Activated naive CD8-positive, alpha-beta T cell (primary cell): Measurements from ENCODE around the gene SLC17A4.

ENCODE experiments used
- H3K27ac Mint-ChIP-seq: one replicate; pipeline ENCODE4 v1.8.0; 2021; ENCODE audit warnings: mixed read lengths
- H3K27me3 Mint-ChIP-seq: one replicate; pipeline ENCODE4 v1.8.0; 2021; ENCODE audit warnings: mixed read lengths
- H3K36me3 Mint-ChIP-seq: one replicate; pipeline ENCODE4 v1.8.0; 2021; ENCODE audit warnings: mixed read lengths
- H3K4me1 Mint-ChIP-seq: one replicate; pipeline ENCODE4 v1.8.0; 2021; ENCODE audit warnings: low read depth, mixed read lengths
- H3K4me3 Mint-ChIP-seq: one replicate; pipeline ENCODE4 v1.8.0; 2021; ENCODE audit warnings: mild to moderate bottlenecking, mixed read lengths
- H3K9me3 Mint-ChIP-seq: one replicate; pipeline ENCODE4 v1.8.0; 2021; ENCODE audit warnings: low read depth, mixed read lengths

The SLC17A4 gene, protein sequence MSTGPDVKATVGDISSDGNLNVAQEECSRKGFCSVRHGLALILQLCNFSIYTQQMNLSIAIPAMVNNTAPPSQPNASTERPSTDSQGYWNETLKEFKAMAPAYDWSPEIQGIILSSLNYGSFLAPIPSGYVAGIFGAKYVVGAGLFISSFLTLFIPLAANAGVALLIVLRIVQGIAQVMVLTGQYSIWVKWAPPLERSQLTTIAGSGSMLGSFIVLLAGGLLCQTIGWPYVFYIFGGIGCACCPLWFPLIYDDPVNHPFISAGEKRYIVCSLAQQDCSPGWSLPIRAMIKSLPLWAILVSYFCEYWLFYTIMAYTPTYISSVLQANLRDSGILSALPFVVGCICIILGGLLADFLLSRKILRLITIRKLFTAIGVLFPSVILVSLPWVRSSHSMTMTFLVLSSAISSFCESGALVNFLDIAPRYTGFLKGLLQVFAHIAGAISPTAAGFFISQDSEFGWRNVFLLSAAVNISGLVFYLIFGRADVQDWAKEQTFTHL

DNA sequence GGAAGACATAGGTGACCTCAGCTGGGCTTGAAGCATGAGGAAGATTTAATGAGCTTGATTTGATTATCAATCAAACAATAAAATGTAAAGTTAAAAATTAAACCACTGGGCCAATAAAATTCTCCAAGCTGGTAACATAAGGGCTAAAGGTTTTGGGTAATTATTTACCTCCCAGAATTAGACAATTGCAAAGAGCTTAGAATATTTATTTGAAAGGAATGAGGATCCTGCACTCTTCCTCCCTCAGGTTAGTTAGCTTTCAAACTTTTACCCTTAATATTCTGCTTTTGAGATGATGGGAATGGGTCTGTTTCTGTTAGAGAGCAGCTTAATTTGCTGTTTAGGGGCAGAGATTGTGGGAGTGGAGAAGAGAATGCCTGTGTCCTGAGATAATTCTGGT, at the start of gene SLC17A4:
Gene SLC17A4, plus strand, starts transcription at position 208 of the 400 bp plus-strand sequence. CDS start 7,221 bp downstream, outside the sequence.
- no peak within 1 kb of the TSS for H3K4me3 Mint-ChIP-seq
- no peaks in the 10 kb centered on the region for H3K9me3 Mint-ChIP-seq
- no peaks in the 10 kb centered on the region for H3K36me3 Mint-ChIP-seq
- peaks cover 4% of the 10 kb centered on the region for H3K27me3 Mint-ChIP-seq
- no peak within 1 kb of the TSS for H3K27ac Mint-ChIP-seq
- H3K4me1 Mint-ChIP-seq, result no peaks in the 10 kb centered on the region

DNA sequence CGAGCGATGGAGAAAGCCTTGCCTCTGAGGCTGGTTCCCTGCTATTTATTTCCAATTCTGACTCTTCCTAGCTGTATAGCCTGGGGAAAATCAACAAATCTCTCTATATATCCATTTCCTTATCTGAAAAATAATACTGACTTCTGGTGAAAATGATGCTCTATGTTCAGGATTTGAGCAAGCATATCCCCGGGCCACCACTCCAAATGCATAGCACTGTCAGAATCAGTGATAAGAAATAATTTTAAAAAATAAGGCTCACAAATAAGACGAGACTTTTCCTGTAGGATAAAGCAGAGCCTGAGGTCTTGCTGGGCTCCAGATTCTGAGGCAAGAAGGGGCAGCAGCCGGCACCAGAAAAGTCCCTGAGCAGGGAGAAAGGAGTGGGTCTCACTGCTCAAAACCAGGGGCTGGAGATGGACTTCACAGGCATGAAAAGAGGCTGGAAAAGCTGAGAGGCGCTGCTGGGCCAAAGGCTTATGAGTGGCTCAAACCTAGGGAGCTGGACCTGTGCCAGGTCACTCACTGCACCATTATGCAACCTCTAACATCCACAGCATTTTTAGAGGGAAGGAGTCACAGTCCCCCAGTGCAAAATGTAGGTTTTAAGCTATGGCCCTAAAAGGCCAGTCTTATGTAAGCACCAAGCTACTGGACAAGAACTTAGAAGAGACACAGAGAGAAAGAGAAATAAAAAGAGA, 48.1 kb upstream of the SLC17A4 start:
- no peaks in the 10 kb centered on the region for H3K4me1 Mint-ChIP-seq
- no peak overlapping the region for H3K4me3 Mint-ChIP-seq
- H3K36me3 Mint-ChIP-seq, result no peaks in the 10 kb centered on the region
- no peak overlapping the region for H3K27ac Mint-ChIP-seq
- peaks cover 9% of the 10 kb centered on the region for H3K27me3 Mint-ChIP-seq
- no peaks in the 10 kb centered on the region for H3K9me3 Mint-ChIP-seq

DNA sequence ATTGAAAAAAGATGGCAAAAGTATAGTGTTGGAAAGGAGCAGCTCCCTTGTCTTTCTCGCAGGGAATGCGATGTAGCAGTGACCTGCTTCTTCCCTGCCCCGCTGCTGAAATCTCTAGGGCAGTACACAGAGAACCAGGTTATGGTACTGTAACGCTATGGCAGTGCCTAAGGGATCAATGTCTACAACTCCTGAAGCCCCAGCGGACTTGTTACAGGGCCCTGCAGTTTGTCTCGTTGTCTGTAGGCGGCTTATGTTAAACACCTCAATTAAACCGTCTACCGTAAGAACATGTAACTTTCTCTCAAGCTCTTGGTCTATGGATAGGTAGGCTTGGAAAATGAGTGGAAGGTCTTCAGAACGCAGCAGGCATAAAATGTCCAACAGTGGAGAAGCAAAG, 44.8 kb upstream of the SLC17A4 start:
- Mint-ChIP-seq H3K36me3 (no peaks in the 10 kb centered on the region), H3K4me1 (no peaks in the 10 kb centered on the region), H3K9me3 (no peaks in the 10 kb centered on the region), H3K27ac (no peak overlapping the region), H3K4me3 (no peak overlapping the region), H3K27me3 (peaks cover 2% of the 10 kb centered on the region)

DNA sequence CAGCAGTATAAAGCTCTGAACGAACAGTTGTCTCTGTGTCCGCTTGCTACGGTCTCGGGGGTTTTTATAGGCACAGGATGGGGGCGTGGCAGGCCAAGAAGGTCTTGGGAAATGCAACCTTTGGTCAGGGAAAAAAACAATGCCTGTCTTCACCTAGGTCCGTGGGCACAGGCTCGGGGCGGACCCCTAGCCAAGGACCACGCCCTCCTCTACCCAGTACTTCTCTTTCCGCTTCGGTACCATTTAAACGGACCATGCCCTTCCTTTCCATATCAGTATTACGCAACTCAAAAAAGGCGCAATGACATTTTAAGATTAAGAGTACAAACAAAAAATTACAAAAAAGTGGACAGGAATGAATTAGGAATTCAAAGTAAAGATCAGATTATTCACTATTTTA, 44.3 kb upstream of the SLC17A4 start:
- H3K27me3 Mint-ChIP-seq, result peaks cover 2% of the 10 kb centered on the region
- no peaks in the 10 kb centered on the region for H3K36me3 Mint-ChIP-seq
- no peak overlapping the region for H3K4me3 Mint-ChIP-seq
- H3K27ac Mint-ChIP-seq, result no peak overlapping the region
- H3K9me3 Mint-ChIP-seq, result no peaks in the 10 kb centered on the region
- H3K4me1 Mint-ChIP-seq, result no peaks in the 10 kb centered on the region

DNA sequence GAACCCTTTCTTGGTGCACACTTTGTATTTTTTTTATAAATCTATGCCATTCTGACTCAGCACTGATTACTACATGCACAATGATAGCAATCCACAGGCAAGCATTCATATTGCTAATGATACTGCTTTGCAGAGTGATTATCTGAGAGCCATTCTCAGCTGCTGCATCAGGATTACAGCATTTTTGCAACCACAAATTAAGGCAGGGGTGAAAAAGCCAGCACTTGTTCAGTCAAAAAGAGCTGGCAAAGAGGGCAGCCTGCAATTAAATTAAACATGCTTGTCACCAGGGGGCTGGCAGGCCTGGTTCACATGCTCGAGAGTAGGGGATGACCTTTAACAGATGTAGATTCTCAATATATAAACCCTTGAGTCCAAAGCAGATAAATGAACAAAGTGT, 40.7 kb upstream of the SLC17A4 start:
- H3K9me3 Mint-ChIP-seq, result no peaks in the 10 kb centered on the region
- no peaks in the 10 kb centered on the region for H3K4me1 Mint-ChIP-seq
- peaks cover 1% of the 10 kb centered on the region for H3K27me3 Mint-ChIP-seq
- no peaks in the 10 kb centered on the region for H3K36me3 Mint-ChIP-seq
- no peak overlapping the region for H3K27ac Mint-ChIP-seq
- H3K4me3 Mint-ChIP-seq, result no peak overlapping the region

DNA sequence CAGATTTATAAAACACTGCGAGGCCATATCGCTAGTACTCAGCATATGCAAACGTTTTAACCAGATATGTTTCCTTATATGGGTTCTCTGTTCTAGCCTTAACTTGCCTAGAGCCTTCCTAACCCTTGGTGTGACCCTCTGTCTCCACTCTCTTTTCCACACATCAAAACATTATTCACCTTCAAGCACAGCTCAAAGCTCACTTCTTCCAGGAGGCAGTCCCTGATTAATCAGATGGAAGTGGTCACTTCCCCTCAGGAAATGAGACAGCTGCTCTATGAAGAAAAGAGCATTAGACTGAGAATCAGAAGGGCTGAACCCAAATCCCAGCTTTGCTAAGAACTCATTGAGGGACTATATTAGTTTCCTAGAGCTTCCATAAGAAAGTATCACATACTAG, 39.8 kb upstream of the SLC17A4 start:
- Mint-ChIP-seq H3K4me1 (no peaks in the 10 kb centered on the region), H3K27me3 (peaks cover 1% of the 10 kb centered on the region), H3K36me3 (no peaks in the 10 kb centered on the region), H3K4me3 (no peak overlapping the region), H3K9me3 (no peaks in the 10 kb centered on the region), H3K27ac (no peak overlapping the region)

DNA sequence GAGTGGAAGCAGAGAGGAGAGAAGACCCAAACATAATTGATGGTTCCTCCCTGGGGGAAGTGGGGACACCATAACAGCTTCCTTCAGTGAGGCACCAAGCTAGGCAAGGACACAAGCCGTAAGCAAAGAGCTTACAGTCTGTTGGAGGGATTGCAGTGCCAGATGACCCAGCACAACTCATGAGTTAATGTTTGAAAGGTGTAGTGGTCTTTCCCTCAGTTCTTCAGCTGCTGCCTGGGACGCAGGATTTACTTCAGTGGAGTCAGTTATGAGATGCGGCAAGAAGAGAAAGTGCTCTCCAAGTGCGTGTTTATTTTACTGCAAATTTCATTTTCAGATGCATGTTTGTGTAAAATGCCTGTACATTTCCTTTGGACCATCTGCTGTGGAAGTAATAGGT, 38.7 kb upstream of the SLC17A4 start:
- no peak overlapping the region for H3K4me3 Mint-ChIP-seq
- H3K27me3 Mint-ChIP-seq, result peaks cover 4% of the 10 kb centered on the region
- H3K9me3 Mint-ChIP-seq, result no peaks in the 10 kb centered on the region
- no peaks in the 10 kb centered on the region for H3K36me3 Mint-ChIP-seq
- H3K4me1 Mint-ChIP-seq, result no peaks in the 10 kb centered on the region
- no peak overlapping the region for H3K27ac Mint-ChIP-seq

DNA sequence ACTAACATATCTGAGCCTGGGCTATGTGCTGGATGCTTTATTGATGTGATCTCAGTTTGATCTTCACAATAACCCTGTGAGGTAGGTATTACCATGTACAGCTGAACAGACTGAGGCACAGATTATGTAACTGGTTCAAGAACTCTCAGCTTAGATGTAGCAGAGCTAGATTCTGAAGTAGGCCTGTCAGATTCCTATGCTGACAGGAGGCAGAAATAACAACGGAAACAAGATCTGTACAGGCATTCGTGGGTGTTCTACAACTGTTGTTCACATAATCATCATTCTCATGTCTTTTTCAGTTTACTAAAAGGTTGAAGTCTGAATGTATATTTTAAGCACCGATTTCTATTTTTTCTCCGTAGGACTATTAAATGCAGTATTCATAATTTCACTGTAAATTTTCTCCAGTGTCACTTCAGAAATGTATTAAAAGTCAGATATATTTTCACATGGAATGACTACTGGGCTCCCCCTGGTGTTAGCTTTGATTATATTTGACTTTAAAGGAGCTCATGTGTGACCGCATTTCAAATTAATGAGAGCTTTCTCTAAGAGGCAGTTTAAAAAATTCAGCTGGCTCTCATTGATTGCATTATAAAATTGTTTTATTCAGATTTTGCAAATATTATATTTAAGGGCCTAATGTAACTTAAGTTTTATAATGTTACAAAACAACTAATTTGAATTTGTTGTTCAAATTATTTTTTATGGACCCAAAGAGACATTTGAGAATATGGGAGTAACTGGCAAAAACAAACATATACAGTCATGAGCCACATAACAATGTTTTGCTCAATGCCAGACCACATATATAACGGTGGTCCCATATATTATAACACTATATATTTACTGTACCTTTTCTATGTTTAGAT, 36.4 kb upstream of the SLC17A4 start:
- H3K27me3 Mint-ChIP-seq, result peaks cover 8% of the 10 kb centered on the region
- no peaks in the 10 kb centered on the region for H3K4me1 Mint-ChIP-seq
- H3K36me3 Mint-ChIP-seq, result no peaks in the 10 kb centered on the region
- H3K4me3 Mint-ChIP-seq, result no peak overlapping the region
- no peaks in the 10 kb centered on the region for H3K9me3 Mint-ChIP-seq
- H3K27ac Mint-ChIP-seq, result no peak overlapping the region

DNA sequence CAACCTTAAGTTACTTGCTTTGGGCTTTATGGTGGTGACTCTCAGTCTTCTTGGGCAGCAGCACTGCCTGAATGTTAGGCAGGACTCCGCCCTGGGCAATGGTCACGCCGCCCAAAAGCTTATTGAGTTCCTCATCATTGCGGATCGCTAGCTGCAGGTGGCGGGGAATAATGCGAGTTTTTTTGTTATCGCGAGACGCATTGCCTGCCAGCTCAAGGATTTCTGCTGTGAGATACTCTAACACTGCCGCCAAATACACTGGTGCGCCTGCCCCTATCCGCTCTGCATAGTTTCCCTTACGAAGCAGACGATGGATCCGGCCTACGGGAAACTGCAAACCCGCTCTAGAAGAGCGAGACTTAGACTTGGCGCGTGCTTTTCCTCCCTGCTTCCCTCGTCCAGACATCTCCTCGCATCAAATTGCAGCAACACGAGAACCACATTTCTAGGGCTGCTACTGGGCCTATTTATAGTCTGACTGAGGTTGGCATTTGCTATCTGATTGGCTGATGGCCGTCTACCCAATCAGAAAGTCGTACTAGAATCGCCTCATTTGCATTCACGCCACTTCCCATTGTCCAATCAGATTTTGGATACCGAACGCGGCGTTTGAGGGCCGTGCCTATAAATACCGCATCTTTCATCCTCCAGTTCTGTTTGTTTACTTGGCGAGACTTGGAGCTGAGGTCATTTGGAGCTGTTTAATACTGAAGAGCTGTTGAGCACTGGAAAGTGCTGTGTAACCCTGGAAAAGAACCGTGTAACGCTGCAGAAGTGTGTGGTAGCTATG, 28.2 kb upstream of the SLC17A4 start:
- peaks cover 15% of the 10 kb centered on the region for H3K27me3 Mint-ChIP-seq
- H3K27ac Mint-ChIP-seq, result no peak overlapping the region
- H3K9me3 Mint-ChIP-seq, result no peaks in the 10 kb centered on the region
- H3K4me1 Mint-ChIP-seq, result no peaks in the 10 kb centered on the region
- no peak overlapping the region for H3K4me3 Mint-ChIP-seq
- H3K36me3 Mint-ChIP-seq, result no peaks in the 10 kb centered on the region

DNA sequence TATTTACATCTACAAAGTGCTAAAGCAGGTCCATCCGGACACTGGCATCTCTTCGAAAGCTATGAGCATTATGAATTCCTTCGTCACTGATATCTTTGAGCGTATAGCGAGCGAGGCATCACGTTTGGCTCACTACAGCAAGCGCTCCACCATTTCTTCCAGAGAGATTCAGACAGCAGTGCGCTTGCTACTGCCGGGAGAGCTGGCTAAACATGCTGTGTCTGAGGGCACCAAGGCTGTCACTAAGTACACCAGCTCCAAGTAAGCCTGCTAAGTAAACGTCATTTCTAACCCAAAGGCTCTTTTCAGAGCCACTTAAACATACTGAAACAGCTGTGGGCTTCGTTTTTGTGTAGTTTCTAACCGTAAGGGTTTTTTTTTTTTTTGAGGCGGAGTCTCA, 27.5 kb upstream of the SLC17A4 start:
- Mint-ChIP-seq H3K36me3 (no peaks in the 10 kb centered on the region), H3K4me1 (no peaks in the 10 kb centered on the region), H3K4me3 (no peak overlapping the region), H3K27ac (no peak overlapping the region), H3K27me3 (peaks cover 17% of the 10 kb centered on the region), H3K9me3 (no peaks in the 10 kb centered on the region)

DNA sequence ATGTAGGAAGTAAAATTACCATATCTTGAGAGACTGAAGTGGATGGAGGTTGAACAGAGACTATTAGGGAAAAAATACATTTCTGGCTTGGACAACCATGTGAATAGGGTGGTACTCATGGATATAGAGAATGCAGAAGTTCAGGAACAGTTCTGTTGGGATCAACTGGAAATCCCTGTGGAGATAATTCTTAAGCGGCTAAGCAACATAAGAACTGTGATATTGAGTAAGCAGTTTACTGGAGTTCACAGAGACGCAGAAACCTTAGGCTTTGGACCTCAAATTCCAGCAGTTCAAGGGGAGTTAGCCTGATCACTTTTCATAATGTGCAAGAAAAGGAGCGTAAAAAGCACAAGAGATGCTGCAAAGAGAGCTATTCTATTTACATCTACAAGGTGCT, 23.6 kb upstream of the SLC17A4 start:
- peaks cover 27% of the 10 kb centered on the region for H3K27me3 Mint-ChIP-seq

DNA sequence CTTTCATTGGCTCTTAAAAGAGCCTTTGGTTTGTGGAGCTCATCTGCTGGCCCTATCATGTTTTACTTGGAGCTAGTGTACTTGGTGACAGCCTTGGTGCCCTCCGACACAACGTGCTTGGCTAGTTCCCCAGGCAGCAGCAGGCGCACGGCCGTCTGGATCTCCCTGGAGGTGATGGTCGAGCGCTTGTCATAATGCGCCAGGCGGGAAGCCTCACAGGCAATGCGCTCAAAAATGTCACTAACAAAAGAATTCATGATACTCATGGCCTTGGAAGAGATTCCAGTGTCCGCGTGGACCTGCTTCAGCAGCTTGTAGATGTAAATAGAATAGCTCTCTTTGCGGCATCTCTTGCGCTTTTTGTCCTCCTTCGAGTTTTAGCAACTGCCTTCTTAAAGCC, 22.8 kb upstream of the SLC17A4 start:
- Mint-ChIP-seq H3K36me3 (peaks cover 2% of the 10 kb centered on the region), H3K9me3 (peaks cover 3% of the 10 kb centered on the region), H3K27me3 (peaks cover 32% of the 10 kb centered on the region), H3K4me3 (no peak overlapping the region), H3K27ac (no peak overlapping the region), H3K4me1 (no peaks in the 10 kb centered on the region)

More for the DNA sequence above, 23.6 kb upstream of the SLC17A4 start:
- Mint-ChIP-seq H3K36me3 (peaks cover 2% of the 10 kb centered on the region), H3K4me3 (no peak overlapping the region), H3K4me1 (no peaks in the 10 kb centered on the region), H3K9me3 (no peaks in the 10 kb centered on the region), H3K27ac (no peak overlapping the region)

DNA sequence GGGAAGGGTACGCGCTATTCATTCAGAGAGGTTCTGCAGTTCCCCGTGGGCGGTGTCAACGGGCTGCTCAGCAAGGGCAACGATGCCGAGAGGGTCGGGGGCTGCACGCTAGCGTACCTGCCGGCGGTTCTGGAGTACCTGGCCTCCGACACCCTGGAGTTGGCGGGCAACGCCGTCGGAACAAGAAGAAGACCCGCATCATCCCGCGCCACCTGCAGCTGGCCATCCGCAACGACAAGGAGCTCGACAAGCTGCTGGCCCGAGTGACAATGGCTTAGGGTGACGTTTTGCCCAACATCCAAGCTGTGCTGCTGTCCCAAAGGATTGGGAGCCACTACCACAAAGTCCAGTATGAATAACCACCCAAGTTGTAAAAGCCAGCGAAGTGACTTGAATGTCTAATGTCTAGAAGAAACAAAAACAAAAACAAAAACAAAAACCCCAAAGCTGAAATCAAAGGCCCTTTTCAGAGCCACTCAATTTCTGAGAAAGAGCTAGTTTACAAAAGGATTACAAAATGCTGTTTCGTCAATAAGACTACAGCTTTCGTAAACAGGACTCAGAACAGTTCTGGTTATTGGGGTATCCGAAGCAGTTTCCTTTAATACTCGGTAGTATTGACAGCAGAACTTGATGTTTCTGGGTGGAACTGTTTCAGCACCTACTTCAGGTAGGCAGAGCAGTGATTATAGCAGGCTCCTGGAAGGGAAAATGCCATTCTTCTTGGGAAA, 21.9 kb upstream of the SLC17A4 start:
- peaks cover 41% of the 10 kb centered on the region for H3K27me3 Mint-ChIP-seq
- no peaks in the 10 kb centered on the region for H3K4me1 Mint-ChIP-seq
- peaks cover 5% of the 10 kb centered on the region for H3K36me3 Mint-ChIP-seq
- no peak overlapping the region for H3K27ac Mint-ChIP-seq
- H3K9me3 Mint-ChIP-seq, result peaks cover 3% of the 10 kb centered on the region
- H3K4me3 Mint-ChIP-seq, result no peak overlapping the region

DNA sequence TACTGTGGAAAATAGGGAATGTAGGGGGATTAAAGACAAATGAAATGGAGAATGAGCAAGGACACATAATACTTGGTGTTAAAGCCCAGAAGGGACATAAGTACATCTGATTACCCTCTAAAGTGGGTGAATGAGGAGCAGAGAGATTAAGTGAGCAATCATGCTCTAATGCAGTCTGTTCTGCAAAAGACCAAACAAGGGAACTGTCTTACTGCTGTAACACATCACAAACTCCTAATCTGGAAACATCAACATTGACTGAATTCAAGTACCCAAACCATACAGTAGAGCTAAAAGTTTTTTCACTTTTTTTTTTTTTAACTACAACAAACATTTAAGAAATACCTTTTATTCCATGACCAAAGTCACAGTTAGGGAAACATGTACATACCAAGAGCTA, 19.3 kb upstream of the SLC17A4 start:
- peaks cover 38% of the 10 kb centered on the region for H3K27me3 Mint-ChIP-seq
- H3K36me3 Mint-ChIP-seq, result peaks cover 5% of the 10 kb centered on the region
- peaks cover 3% of the 10 kb centered on the region for H3K9me3 Mint-ChIP-seq
- no peak overlapping the region for H3K27ac Mint-ChIP-seq
- no peaks in the 10 kb centered on the region for H3K4me1 Mint-ChIP-seq
- H3K4me3 Mint-ChIP-seq, result no peak overlapping the region
